ENCODE data around the gene ERICH6. TPM values are rescaled to one million over a fixed set of nuclear protein-coding genes. Genes with fewer than 3 reads are reported as not detected.

Gene ERICH6
- total and polyA plus RNA-seq, 10 of the 15 experiments (the other 5 are each of a cell fraction or from before 2014, with no cell fraction given): 0.04 to 0.40 (median 0.22) TPM; not detected in 6

GRCh38 chr3:150751781-150752263 lies 48.1 kb upstream of the ERICH6 start:
- in situ Hi-C loops (cut with MboI) (no loop called here), intact Hi-C loops (cut with micrococcal nuclease; ENCODE audit: unreplicated experiment) (no loop called here)
- FAIRE-seq (no peak), DNase-seq (ENCODE audit: low read depth, low spot score) (no peak), ATAC-seq (peak; percentile 10; the same call in 2 of the 3 replicates)
- Histone ChIP-seq H3K9ac (ENCODE audit: control insufficient read depth, insufficient read depth, low read length) (no peak overlapping the region), H3K79me2 (ENCODE audit: control insufficient read depth, insufficient read depth, low read length) (peaks cover 79% of the 10 kb centered on the region), H2AFZ (ENCODE audit: control insufficient read depth, low read depth, low read length) (no peak overlapping the region), H3K4me2 (ENCODE audit: control insufficient read depth, insufficient read depth) (peak overlapping the region; percentile 15; the same call in 1 of the 2 replicates), H3K27ac (ENCODE audit: control insufficient read depth, insufficient read depth) (no peak overlapping the region), H4K20me1 (ENCODE audit: control insufficient read depth, insufficient read depth) (no peaks in the 10 kb centered on the region), H3K9me3 (replicated peaks; ENCODE audit: control insufficient read depth, insufficient read depth, low read length) (no peaks in the 10 kb centered on the region), H3K4me1 (ENCODE audit: control insufficient read depth, insufficient read depth, low read length) (no peaks in the 10 kb centered on the region), H3K36me3 (ENCODE audit: control insufficient read depth in 2 of 2, insufficient read depth in 2 of 2, low read length in 1 of 2) (no peaks in the 10 kb centered on the region; a peak in 1 of 4 replicates), H3K27me3 (replicated peaks in 1 of 2; ENCODE audit: control insufficient read depth in 2 of 2, insufficient read depth in 2 of 2, low read length in 1 of 2) (no peaks in the 10 kb centered on the region), H3K4me3 (no peak overlapping the region)
- CTCF ChIA-PET: no interaction called here
- 50% methylated on average over 2 of the region's 2 CpGs for WGBS (ENCODE audit: insufficient coverage, insufficient replicate concordance, low lambda C conversion rate, missing lambda C conversion rate)
- no peak for TF ChIP-seq TCF12 (IDR thresholded peaks at IDR 0.05; ENCODE audit: low read depth, low read length)
- no peak for TF ChIP-seq BCL11A (IDR thresholded peaks at IDR 0.05; ENCODE audit: low read depth, low read length)
- TF ChIP-seq ZNF24 (IDR thresholded peaks at IDR 0.05): no peak
- no peak for TF ChIP-seq ETV6 (conservative IDR thresholded peaks at IDR 0.05 in 1 of 2, IDR thresholded peaks at IDR 0.05 in 1 of 2; ENCODE audit: borderline replicate concordance in 1 of 2, low read depth in 1 of 2)
- TF ChIP-seq SMAD1 (IDR thresholded peaks at IDR 0.05; ENCODE audit: low read depth, partially characterized antibody): no peak
- TF ChIP-seq DPF2 (IDR thresholded peaks at IDR 0.05): no peak
- RAD21 ChIA-PET (ENCODE audit: unreplicated experiment): no interaction called here
- BruUV-seq (replicated peaks): no TSS peak
- POLR2A ChIA-PET: interaction anchor here (0.9 to 1.4 kb wide), 5 partner anchors 8 to 203 kb away, joined by 3 to 4 read pairs (median 3); no protein-coding TSS in a partner anchor
- SMC1A ChIA-PET (ENCODE audit: uncharacterized antibody, unreplicated experiment): interaction anchor here (1.4 to 2.1 kb wide), 2 partner anchors 13 to 41 kb away, joined by 4 to 5 read pairs; no protein-coding TSS in a partner anchor

- peaks cover 79% of the 10 kb centered on the region for H3K79me2 ChIP-seq (ENCODE audit: control insufficient read depth, insufficient read depth, low read length)
- H3K4me2 ChIP-seq (ENCODE audit: control insufficient read depth, insufficient read depth): no peak overlapping the region
- BruUV-seq (replicated peaks): no TSS peak
- ChIA-PET POLR2A (interaction anchor here (0.9 kb wide), 1 partner anchor 10 kb away, joined by 3 read pairs; no protein-coding TSS in a partner anchor), SMC1A (ENCODE audit: uncharacterized antibody, unreplicated experiment) (interaction anchor here (1.0 to 1.4 kb wide), 2 partner anchors 11 to 28 kb away, joined by 5 to 10 read pairs; no protein-coding TSS in a partner anchor), CTCF (interaction anchor here (1.0 to 1.5 kb wide), 3 partner anchors 10 to 27 kb away, joined by 4 to 5 read pairs (median 4); no protein-coding TSS in a partner anchor), RAD21 (ENCODE audit: unreplicated experiment) (interaction anchor here (1.0 to 1.3 kb wide), 4 partner anchors 10 to 152 kb away, joined by 3 to 4 read pairs (median 4); partner anchors contain the start of gene SIAH2)
- no peak overlapping the region for H3K27ac ChIP-seq (ENCODE audit: control insufficient read depth, insufficient read depth)
- intact Hi-C loops (cut with micrococcal nuclease; ENCODE audit: unreplicated experiment) (no loop called here), in situ Hi-C loops (cut with MboI) (no loop called here)
- WGBS (ENCODE audit: insufficient coverage, insufficient replicate concordance, low lambda C conversion rate, missing lambda C conversion rate): 79% methylated on average over 6 of the region's 6 CpGs
- DNase-seq (ENCODE audit: low read depth, low spot score) (no peak), FAIRE-seq (no peak), ATAC-seq (no peak)
- H2AFZ ChIP-seq (ENCODE audit: control insufficient read depth, low read depth, low read length): no peak overlapping the region
- H3K27me3 ChIP-seq (replicated peaks in 1 of 2; ENCODE audit: control insufficient read depth in 2 of 2, insufficient read depth in 2 of 2, low read length in 1 of 2): no peaks in the 10 kb centered on the region
- H4K20me1 ChIP-seq (ENCODE audit: control insufficient read depth, insufficient read depth): no peaks in the 10 kb centered on the region
- peaks cover 3% of the 10 kb centered on the region; the same call in 1 of the 2 replicates for H3K4me1 ChIP-seq (ENCODE audit: control insufficient read depth, insufficient read depth, low read length)
- no peaks in the 10 kb centered on the region for H3K9me3 ChIP-seq (replicated peaks; ENCODE audit: control insufficient read depth, insufficient read depth, low read length)
- no peaks in the 10 kb centered on the region; a peak in 2 of 4 replicates for H3K36me3 ChIP-seq (ENCODE audit: control insufficient read depth in 2 of 2, insufficient read depth in 2 of 2, low read length in 1 of 2)
- no peak overlapping the region for H3K9ac ChIP-seq (ENCODE audit: control insufficient read depth, insufficient read depth, low read length)
- no peak overlapping the region for H3K4me3 ChIP-seq
- no peak for TF ChIP-seq SMAD1 (IDR thresholded peaks at IDR 0.05; ENCODE audit: low read depth, partially characterized antibody)
- TF ChIP-seq RBBP5 (conservative IDR thresholded peaks at IDR 0.05): no peak
- no peak for TF ChIP-seq SMARCA5 (IDR thresholded peaks at IDR 0.05)
- no peak for TF ChIP-seq NFYA (IDR thresholded peaks at IDR 0.05; ENCODE audit: borderline replicate concordance, low read depth, low read length)
- TF ChIP-seq SREBF2 (IDR thresholded peaks at IDR 0.05; ENCODE audit: low read length): no peak
- no peak for TF ChIP-seq NFYB (IDR thresholded peaks at IDR 0.05; ENCODE audit: insufficient read depth, low read depth, low read length)
- no peak for TF ChIP-seq CBX5 (IDR thresholded peaks at IDR 0.05; ENCODE audit: low read depth)
- no peak for TF ChIP-seq CBFB (IDR thresholded peaks at IDR 0.05; ENCODE audit: low read depth)
- TF ChIP-seq ZNF622 (IDR thresholded peaks at IDR 0.05): no peak
- TF ChIP-seq ZNF592 (IDR thresholded peaks at IDR 0.05): no peak
Observed at GRCh38 chr3:150749255-150749654, 45.5 kb upstream of the ERICH6 start.
